H1 (cell line): ENCODE measurements around the gene F7. TPM values are rescaled to one million over a fixed set of nuclear protein-coding genes. Genes with fewer than 3 reads are reported as not detected.

Experiments used
- CBX8 ChIP-seq: fragments of 300-800, 300-1000 bp; sonication (generic); IDR thresholded peaks from 2 replicates; pipeline ENCODE4 v1.7.1; 2016; ENCODE audit warnings: low read depth, low read length, borderline replicate concordance
- CHD7 ChIP-seq: fragments of 300-600 bp; sonication (generic); IDR thresholded peaks from 2 replicates; pipeline ENCODE4 v1.7.1; 2012; ENCODE audit warnings: low read length, moderate library complexity, mild to moderate bottlenecking, inconsistent platforms; ENCODE audit not compliant: insufficient replicate concordance
- CTBP2 ChIP-seq: IDR thresholded peaks from 2 replicates; pipeline ENCODE4 v1.7.0; 2011; ENCODE audit warnings: borderline replicate concordance, mild to moderate bottlenecking, moderate library complexity, mixed read lengths, low read length; ENCODE audit not compliant: insufficient read depth, insufficient read length
- KDM1A ChIP-seq: fragments of 200-600, 300-600 bp; sonication (generic); IDR thresholded peaks from 2 replicates; pipeline ENCODE4 v1.7.1; 2016; ENCODE audit warnings: mild to moderate bottlenecking, low read length, borderline replicate concordance
- POLR2A ChIP-seq, 2 experiments: IDR thresholded peaks; 1 replicate in 1 of 2; 2 replicates in 1 of 2; pipeline ENCODE4 v1.6.1; 2011; ENCODE audit warnings: low read depth in 2 of 2, low read length in 2 of 2, mild to moderate bottlenecking in 2 of 2; ENCODE audit errors: control extremely low read depth in 1 of 2
- POLR2AphosphoS5 ChIP-seq: IDR thresholded peaks from 2 replicates; pipeline ENCODE4 v1.6.1; 2011; ENCODE audit warnings: low read depth, low read length
- SAP30 ChIP-seq: fragments of 300-600 bp; sonication (generic); IDR thresholded peaks from 2 replicates; pipeline ENCODE4 v1.7.1; 2012; ENCODE audit warnings: low read length, moderate library complexity, mild to moderate bottlenecking, inconsistent platforms; ENCODE audit not compliant: insufficient read depth, insufficient replicate concordance
- polyA plus RNA-seq, 7 experiments: library from polyadenylated mRNA; depleted of rRNA in 3 of 7; stranded (reverse) in 5 of 7; unstranded in 2 of 7; fragments of >200 nt in 5 of 7; fragments of 200-250 nt in 2 of 7; gene quantifications; 1 replicate in 5 of 7; 2 replicates in 1 of 7; 4 replicates in 1 of 7; pipeline versions ENCODE4 v1.2.1 to v1.2.3, GENCODE V29; 2011 to 2013; ENCODE audit warnings: missing spikeins in 2 of 7, mixed read lengths in 2 of 7
- total RNA-seq: library from RNA; stranded (reverse); fragmentation: NEBNext Ultra II Directional; extraction: Animal tissue kit (Norgen Biotek cat#: 25700); gene quantifications from 2 replicates; pipeline ENCODE4 v1.2.1, GENCODE V29; 2021

The F7 gene
- total and polyA plus RNA-seq, 2 of the 8 experiments (the other 6 are each of a cell fraction or from before 2014, with no cell fraction given) = 0.43 to 0.98 TPM

GRCh38 chr13:113145911-113146598 is 40.5 kb downstream of the F7 start (continued):
- no peak for TF ChIP-seq CHD7
- no peak for TF ChIP-seq KDM1A
- TF ChIP-seq POLR2A (IDR thresholded peaks at IDR 0.05; ENCODE audit: control extremely low read depth in 1 of 2, low read depth in 2 of 2, low read length in 2 of 2) = no peak
- TF ChIP-seq POLR2AphosphoS5 = no peak
- TF ChIP-seq SAP30 = no peak
- no peak for TF ChIP-seq CTBP2
- TF ChIP-seq CBX8 = no peak
